ENCODE measurements around the gene NPEPL1. TPM values are rescaled to one million over a fixed set of nuclear protein-coding genes. Genes with fewer than 3 reads are reported as not detected.

Gene NPEPL1
- total and polyA plus RNA-seq, 11 donors: 18.1 to 33.4 (median 30.1) TPM

- H3K4me3 ChIP-seq: no peak overlapping the region
- no peak overlapping the region for H3K27ac ChIP-seq
- ATAC-seq (no peak), DNase-seq (no peak)
- no peaks in the 10 kb centered on the region for H3K36me3 ChIP-seq
- intact Hi-C loops (cut with DNase I): no loop called here
- H3K9me3 ChIP-seq: no peaks in the 10 kb centered on the region
- TF ChIP-seq POLR2A (IDR thresholded peaks at IDR 0.05): no peak
- no peak for TF ChIP-seq CTCF (IDR thresholded peaks at IDR 0.05)
- H3K27me3 ChIP-seq: peaks cover 0 to 16% (median 3%) of the 10 kb centered on the region in 9 donors
- peaks cover 0 to 4% (median 0%) of the 10 kb centered on the region in 12 donors for H3K4me1 ChIP-seq
- WGBS, 4 donors: 63 to 74% (median 69%) methylated on average over 12 to 13 of the region's 13 CpGs
These were observed 50.3 kb downstream of the NPEPL1 start for GRCh38 chr20:58742668-58743566.

- TF ChIP-seq CTCF (IDR thresholded peaks at IDR 0.05) (no peak), POLR2A (IDR thresholded peaks at IDR 0.05) (no peak)
- ATAC-seq (no peak), DNase-seq (no peak)
- Histone ChIP-seq H3K36me3 (no peaks in the 10 kb centered on the region), H3K4me3 (no peak overlapping the region), H3K27me3 (peaks cover 0 to 18% (median 3%) of the 10 kb centered on the region in 9 donors), H3K27ac (no peak overlapping the region), H3K9me3 (no peaks in the 10 kb centered on the region), H3K4me1 (peaks cover 0 to 4% (median 0%) of the 10 kb centered on the region in 12 donors)
- WGBS, 4 donors: 89 to 93% (median 92%) methylated on average over 1 of the region's 1 CpG
- intact Hi-C loops (cut with DNase I): no loop called here
These were observed 51.4 kb downstream of the NPEPL1 start for GRCh38 chr20:58743929-58744534.

- Histone ChIP-seq H3K27ac (no peak overlapping the region), H3K36me3 (no peaks in the 10 kb centered on the region), H3K9me3 (no peaks in the 10 kb centered on the region), H3K27me3 (peaks cover 0 to 24% (median 3%) of the 10 kb centered on the region in 9 donors), H3K4me3 (no peak overlapping the region), H3K4me1 (peaks cover 0 to 4% (median 0%) of the 10 kb centered on the region in 12 donors)
- intact Hi-C loops (cut with DNase I): no loop called here
- TF ChIP-seq POLR2A (IDR thresholded peaks at IDR 0.05): no peak
- TF ChIP-seq CTCF (IDR thresholded peaks at IDR 0.05): no peak
- ATAC-seq (no peak), DNase-seq (no peak)
- WGBS, 4 donors: 72 to 91% (median 85%) methylated on average over 1 of the region's 1 CpG
These were observed 52.2 kb downstream of the NPEPL1 start for GRCh38 chr20:58744836-58745235.

GRCh38 chr20:58745391-58745790, 52.8 kb downstream of the NPEPL1 start:
- intact Hi-C loops (cut with DNase I): no loop called here
- Histone ChIP-seq H3K27me3 (peaks cover 0 to 25% (median 3%) of the 10 kb centered on the region in 9 donors), H3K27ac (no peak overlapping the region), H3K9me3 (no peaks in the 10 kb centered on the region), H3K4me1 (peaks cover 0 to 4% (median 0%) of the 10 kb centered on the region in 12 donors), H3K4me3 (no peak overlapping the region), H3K36me3 (no peaks in the 10 kb centered on the region)
- DNase-seq (no peak), ATAC-seq (no peak)
- WGBS, 4 donors: 85 to 100% (median 96%) methylated on average over 1 of the region's 1 CpG
- TF ChIP-seq CTCF (IDR thresholded peaks at IDR 0.05): no peak
- TF ChIP-seq POLR2A (IDR thresholded peaks at IDR 0.05): no peak
